Measurements from ENCODE around the gene ADCY4. TPM values are rescaled to one million over a fixed set of nuclear protein-coding genes. Genes with fewer than 3 reads are reported as not detected.

The ADCY4 gene
- total and polyA plus RNA-seq, 10 of the 15 experiments (the other 5 are each of a cell fraction or from before 2014, with no cell fraction given): 0.05 to 0.87 (median 0.21) TPM; not detected in 1

DNA sequence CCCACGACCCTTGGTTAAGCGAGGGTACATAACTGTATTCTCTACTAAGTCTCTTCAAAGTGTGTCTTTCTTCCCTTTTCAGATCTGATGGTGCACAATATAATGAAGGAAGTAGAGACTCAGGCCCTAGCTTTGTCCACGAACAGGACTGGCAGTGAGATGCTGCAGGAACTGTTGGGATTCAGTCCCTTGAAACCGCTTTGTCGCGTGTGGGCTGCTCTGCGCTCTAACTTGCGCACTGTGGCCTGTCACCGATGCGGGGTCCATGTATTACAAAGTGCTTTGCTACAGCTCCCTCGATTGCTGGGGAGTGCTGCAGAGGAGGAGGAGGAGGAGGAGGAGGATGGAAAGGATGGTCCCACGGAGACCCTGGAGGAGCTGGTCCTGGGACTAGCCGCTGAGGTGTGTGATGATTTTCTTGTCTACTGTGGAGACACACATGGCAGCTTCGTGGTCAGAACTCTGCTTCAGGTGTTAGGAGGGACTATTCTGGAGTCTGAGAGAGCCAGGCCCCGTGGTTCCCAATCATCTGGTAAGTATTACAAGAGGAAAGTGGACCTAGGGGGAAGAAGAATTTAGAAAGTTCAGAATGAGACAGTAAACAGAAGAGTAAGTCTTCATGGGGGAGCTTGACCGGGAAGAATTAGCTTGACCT is 34.4 kb downstream of the ADCY4 start (continued):
- TF ChIP-seq, protein P1, sequence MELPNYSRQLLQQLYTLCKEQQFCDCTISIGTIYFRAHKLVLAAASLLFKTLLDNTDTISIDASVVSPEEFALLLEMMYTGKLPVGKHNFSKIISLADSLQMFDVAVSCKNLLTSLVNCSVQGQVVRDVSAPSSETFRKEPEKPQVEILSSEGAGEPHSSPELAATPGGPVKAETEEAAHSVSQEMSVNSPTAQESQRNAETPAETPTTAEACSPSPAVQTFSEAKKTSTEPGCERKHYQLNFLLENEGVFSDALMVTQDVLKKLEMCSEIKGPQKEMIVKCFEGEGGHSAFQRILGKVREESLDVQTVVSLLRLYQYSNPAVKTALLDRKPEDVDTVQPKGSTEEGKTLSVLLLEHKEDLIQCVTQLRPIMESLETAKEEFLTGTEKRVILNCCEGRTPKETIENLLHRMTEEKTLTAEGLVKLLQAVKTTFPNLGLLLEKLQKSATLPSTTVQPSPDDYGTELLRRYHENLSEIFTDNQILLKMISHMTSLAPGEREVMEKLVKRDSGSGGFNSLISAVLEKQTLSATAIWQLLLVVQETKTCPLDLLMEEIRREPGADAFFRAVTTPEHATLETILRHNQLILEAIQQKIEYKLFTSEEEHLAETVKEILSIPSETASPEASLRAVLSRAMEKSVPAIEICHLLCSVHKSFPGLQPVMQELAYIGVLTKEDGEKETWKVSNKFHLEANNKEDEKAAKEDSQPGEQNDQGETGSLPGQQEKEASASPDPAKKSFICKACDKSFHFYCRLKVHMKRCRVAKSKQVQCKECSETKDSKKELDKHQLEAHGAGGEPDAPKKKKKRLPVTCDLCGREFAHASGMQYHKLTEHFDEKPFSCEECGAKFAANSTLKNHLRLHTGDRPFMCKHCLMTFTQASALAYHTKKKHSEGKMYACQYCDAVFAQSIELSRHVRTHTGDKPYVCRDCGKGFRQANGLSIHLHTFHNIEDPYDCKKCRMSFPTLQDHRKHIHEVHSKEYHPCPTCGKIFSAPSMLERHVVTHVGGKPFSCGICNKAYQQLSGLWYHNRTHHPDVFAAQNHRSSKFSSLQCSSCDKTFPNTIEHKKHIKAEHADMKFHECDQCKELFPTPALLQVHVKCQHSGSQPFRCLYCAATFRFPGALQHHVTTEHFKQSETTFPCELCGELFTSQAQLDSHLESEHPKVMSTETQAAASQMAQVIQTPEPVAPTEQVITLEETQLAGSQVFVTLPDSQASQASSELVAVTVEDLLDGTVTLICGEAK (IDR thresholded peaks at IDR 0.05; ENCODE audit: borderline replicate concordance): no peak
- TF ChIP-seq SRF (IDR thresholded peaks at IDR 0.05; ENCODE audit: low read depth in 2 of 2, low read length in 2 of 2) (no peak), MEF2B (IDR thresholded peaks at IDR 0.05; ENCODE audit: partially characterized antibody, poor library complexity, severe bottlenecking) (no peak), ETV6 (conservative IDR thresholded peaks at IDR 0.05 in 1 of 2, IDR thresholded peaks at IDR 0.05 in 1 of 2; ENCODE audit: borderline replicate concordance in 1 of 2, low read depth in 1 of 2) (no peak), TBL1XR1 (IDR thresholded peaks at IDR 0.05; ENCODE audit: low read depth, low read length) (no peak), JUNB (IDR thresholded peaks at IDR 0.05) (no peak), FOXK2 (IDR thresholded peaks at IDR 0.05) (no peak), BRCA1 (IDR thresholded peaks at IDR 0.05; ENCODE audit: low read depth, low read length) (no peak)
